HCT116 (cell line): Measurements from ENCODE around the gene RASIP1. TPM values are rescaled to one million over a fixed set of nuclear protein-coding genes. Genes with fewer than 3 reads are reported as not detected.

Experiments used
- ATAC-seq: fragments of 200-7000 bp; cut with Tn5 transposase; 2 replicates; pipeline ENCODE4 v1.9.1; 2020; ENCODE audit warnings: mild to moderate bottlenecking, moderate library complexity
- BruUV-seq: library from RNA; stranded (reverse); fragments of 400-500 nt; replicated peaks from 2 replicates; lab custom pipeline; 2021; lab: Mats Ljungman, UMichigan
- CTCF ChIA-PET: fragments of 300-600 bp; sonication (Branson Sonifier 250); formaldehyde crosslinking; loops from one replicate; lab custom pipeline; 2021; ENCODE audit warnings: antibody characterized with exemption; lab: Charles Lee
- POLR2A ChIA-PET: fragments of 300-600, 350-600 bp; sonication (Branson Sonifier 250); formaldehyde crosslinking; loops from one replicate; lab custom pipeline; 2021; ENCODE audit warnings: antibody characterized with exemption; lab: Charles Lee
- RAD21 ChIA-PET, 2 experiments: fragments of 300-600 bp; sonication (Branson Sonifier 250); formaldehyde crosslinking; loops; one replicate each; lab custom pipeline; 2023; ENCODE audit warnings: low total read pairs in 2 of 2; ENCODE audit not compliant: uncharacterized antibody in 2 of 2, unreplicated experiment in 2 of 2, low non-redundant PET in 1 of 2; lab: Charles Lee
- DNase-seq: peaks from one replicate; pipeline ENCODE4 v3.0.0-alpha.2; 2010; ENCODE audit warnings: low read depth, low spot score
- H2AFZ ChIP-seq: fragments of 200-600 bp; shearing (Covaris generic), sonication (generic); 2 replicates; pipeline ENCODE4 v1.6.1; 2017; ENCODE audit warnings: low read depth, mixed run types, mixed read lengths, antibody characterized with exemption, low read length; ENCODE audit not compliant: poor library complexity, severe bottlenecking
- H3K27ac ChIP-seq: 2 replicates; pipeline ENCODE4 v1.5.1; 2012; ENCODE audit warnings: low read depth, low read length
- H3K27me3 ChIP-seq: fragments of 200-600 bp; sonication (generic); 2 replicates; pipeline ENCODE4 v1.6.1; 2016; ENCODE audit warnings: mixed run types, low read length, mixed read lengths; ENCODE audit not compliant: insufficient read depth
- H3K36me3 ChIP-seq, 2 experiments: fragments of 200-500 bp in 1 of 2; fragments of 200-600 bp in 1 of 2; sonication (Bioruptor generic) in 1 of 2; sonication (generic) in 1 of 2; 2 replicates each; pipeline versions ENCODE4 v1.5.1 to v1.6.1; 2014 to 2016; ENCODE audit warnings: low read length in 2 of 2, inconsistent platforms in 1 of 2, mixed read lengths in 1 of 2, mixed run types in 1 of 2; ENCODE audit not compliant: insufficient read depth in 2 of 2, control insufficient read depth in 1 of 2
- H3K4me1 ChIP-seq, 2 experiments: fragments of 200-600 bp in 1 of 2; sonication (generic) in 1 of 2; 2 replicates each; pipeline versions ENCODE4 v1.5.1 to v1.6.1; 2012 to 2017; ENCODE audit warnings: low read length in 2 of 2, inconsistent platforms in 1 of 2, mild to moderate bottlenecking in 1 of 2, mixed read lengths in 1 of 2, mixed run types in 1 of 2, moderate library complexity in 1 of 2; ENCODE audit not compliant: insufficient read depth in 2 of 2, control insufficient read depth in 1 of 2
- H3K4me2 ChIP-seq: fragments of 200-600 bp; sonication (generic); 2 replicates; pipeline ENCODE4 v1.6.1; 2017; ENCODE audit warnings: mixed run types, low read length, mixed read lengths
- H3K4me3 ChIP-seq, 2 experiments: fragments of 200-600 bp in 1 of 2; sonication (generic) in 1 of 2; replicated peaks in 1 of 2; 2 replicates each; pipeline ENCODE4 v1.5.1; 2011 to 2016; ENCODE audit warnings: low read length in 2 of 2, control low read depth in 1 of 2, low read depth in 1 of 2, mild to moderate bottlenecking in 1 of 2, mixed read lengths in 1 of 2, mixed run types in 1 of 2
- H3K79me2 ChIP-seq: fragments of 200-600 bp; sonication (generic); 2 replicates; pipeline ENCODE4 v1.6.1; 2017; ENCODE audit warnings: mild to moderate bottlenecking, mixed run types, low read length, moderate library complexity, mixed read lengths; ENCODE audit not compliant: insufficient read depth
- H3K9ac ChIP-seq: fragments of 200-600 bp; sonication (generic); 2 replicates; pipeline ENCODE4 v1.6.1; 2016; ENCODE audit warnings: low read length, mixed read lengths
- H3K9me2 ChIP-seq: fragments of 200-600 bp; sonication (generic), shearing (Covaris generic); 2 replicates; pipeline ENCODE4 v1.6.1; 2017; ENCODE audit warnings: mixed run types, mild to moderate bottlenecking, moderate library complexity; ENCODE audit not compliant: insufficient read depth
- H3K9me3 ChIP-seq, 2 experiments: fragments of 200-500 bp in 1 of 2; fragments of 200-600 bp in 1 of 2; sonication (Bioruptor generic) in 1 of 2; sonication (generic) in 1 of 2; 2 replicates each; pipeline ENCODE4 v1.6.1; 2014 to 2017; ENCODE audit warnings: low read length in 2 of 2, mixed read lengths in 2 of 2, inconsistent platforms in 1 of 2, low read depth in 1 of 2, mild to moderate bottlenecking in 1 of 2, mixed run types in 1 of 2, moderate library complexity in 1 of 2; ENCODE audit not compliant: control insufficient read depth in 1 of 2, insufficient read depth in 1 of 2
- H4K20me1 ChIP-seq: fragments of 200-600 bp; sonication (generic), shearing (Covaris generic); 2 replicates; pipeline ENCODE4 v1.6.1; 2017; ENCODE audit warnings: mixed run types, mild to moderate bottlenecking, moderate library complexity; ENCODE audit not compliant: insufficient read depth
- ATF3 ChIP-seq: IDR thresholded peaks from 2 replicates; pipeline ENCODE4 v1.6.1; 2012
- CEBPB ChIP-seq: IDR thresholded peaks from 2 replicates; pipeline ENCODE4 v1.6.1; 2012; ENCODE audit warnings: low read depth
- CTCF ChIP-seq, 3 experiments: fragments of 200-600 bp in 1 of 3; sonication (generic) in 1 of 3; IDR thresholded peaks in 2 of 3; conservative IDR thresholded peaks in 1 of 3; 2 replicates each; pipeline ENCODE4 v1.5.1; 2012 to 2017; ENCODE audit warnings: low read depth in 2 of 3, low read length in 2 of 3, antibody characterized with exemption in 1 of 3, borderline replicate concordance in 1 of 3, control low read depth in 1 of 3, mild to moderate bottlenecking in 1 of 3, mixed read lengths in 1 of 3, mixed run types in 1 of 3, moderate library complexity in 1 of 3; ENCODE audit not compliant: insufficient read depth in 1 of 3
- ELF1 ChIP-seq: IDR thresholded peaks from 2 replicates; pipeline ENCODE4 v1.6.1; 2012; ENCODE audit warnings: low read depth, borderline replicate concordance
- EZH2 ChIP-seq: fragments of 200-600 bp; sonication (generic); IDR thresholded peaks from 2 replicates; pipeline ENCODE4 v1.6.1; 2017; ENCODE audit warnings: antibody characterized with exemption, mixed run types
- FOSL1 ChIP-seq: IDR thresholded peaks from 2 replicates; pipeline ENCODE4 v1.6.1; 2012; ENCODE audit warnings: low read depth
- JUND ChIP-seq: IDR thresholded peaks from 2 replicates; pipeline ENCODE4 v1.6.1; 2012
- POLR2A ChIP-seq: IDR thresholded peaks from 2 replicates; pipeline ENCODE4 v1.7.0; 2011; ENCODE audit warnings: borderline replicate concordance; ENCODE audit not compliant: insufficient read depth, insufficient read length; ENCODE audit errors: extremely low read depth
- POLR2AphosphoS5 ChIP-seq: IDR thresholded peaks from 2 replicates; pipeline ENCODE4 v1.6.1; 2011; ENCODE audit warnings: mild to moderate bottlenecking, low read depth, low read length, moderate library complexity
- RAD21 ChIP-seq: IDR thresholded peaks from 2 replicates; pipeline ENCODE4 v1.6.1; 2012; ENCODE audit warnings: low read depth, mild to moderate bottlenecking
- REST ChIP-seq: IDR thresholded peaks from 2 replicates; pipeline ENCODE4 v1.6.1; 2012; ENCODE audit warnings: low read depth
- SIN3A ChIP-seq: IDR thresholded peaks from 2 replicates; pipeline ENCODE4 v1.6.1; 2012; ENCODE audit warnings: low read depth
- SP1 ChIP-seq: IDR thresholded peaks from 2 replicates; pipeline ENCODE4 v1.6.1; 2012; ENCODE audit warnings: low read depth
- SRF ChIP-seq: IDR thresholded peaks from 2 replicates; pipeline ENCODE4 v1.6.1; 2012; ENCODE audit warnings: low read depth
- TCF7L2 ChIP-seq: IDR thresholded peaks from 2 replicates; pipeline ENCODE4 v1.7.0; 2011; ENCODE audit warnings: borderline replicate concordance, inconsistent platforms; ENCODE audit not compliant: insufficient read depth, insufficient read length; ENCODE audit errors: extremely low read depth
- YY1 ChIP-seq: IDR thresholded peaks from 2 replicates; pipeline ENCODE4 v1.6.1; 2011; ENCODE audit warnings: low read length, low read depth, moderate library complexity, mild to moderate bottlenecking; ENCODE audit not compliant: insufficient replicate concordance; ENCODE audit errors: extremely low read depth
- ZNF274 ChIP-seq: fragments of 200-500 bp; sonication (Bioruptor generic); IDR thresholded peaks from 2 replicates; pipeline ENCODE4 v1.6.1; 2014; ENCODE audit warnings: mild to moderate bottlenecking, low read depth, low read length, inconsistent platforms
- intact Hi-C: fragments of 100-400 bp; cut with micrococcal nuclease; formaldehyde crosslinking; loops from 2 replicates; pipeline ENCODE4 v1.10.0; 2022
- total RNA-seq: library from RNA; stranded (reverse); gene quantifications from one replicate; pipeline ENCODE4 v1.2.1, GENCODE V29; 2021; ENCODE audit not compliant: unreplicated experiment

Gene RASIP1
- total RNA-seq, 1 experiment from 2014 or later = 1.9 TPM

GRCh38 chr19:48711106-48711662, 29.2 kb downstream of the RASIP1 start:
- ATAC-seq = no peak
- no TSS peak for BruUV-seq
- Histone ChIP-seq H3K9me2 (no peaks in the 10 kb centered on the region), H3K9ac (no peak overlapping the region), H3K36me3 (no peaks in the 10 kb centered on the region; a peak in 1 of 4 replicates), H3K4me1 (peaks cover 12 to 40% of the 10 kb centered on the region in 2 experiments), H3K27ac (no peak overlapping the region), H3K4me2 (no peak overlapping the region), H4K20me1 (no peaks in the 10 kb centered on the region), H3K79me2 (no peaks in the 10 kb centered on the region), H3K27me3 (no peaks in the 10 kb centered on the region), H3K9me3 (no peaks in the 10 kb centered on the region), H3K4me3 (no peak overlapping the region), H2AFZ (no peak overlapping the region)
- DNase-seq = no peak
- intact Hi-C loops = loop anchor here (5.0 kb wide), 1 partner anchor 36 kb away; the partner anchor contains the start of gene IZUMO1
- ChIA-PET CTCF (interaction anchor here (0.6 kb wide), 1 partner anchor 79 kb away, joined by 3 read pairs; no protein-coding TSS in a partner anchor), POLR2A (interaction anchor here (0.7 kb wide), 1 partner anchor 18 kb away, joined by 3 read pairs; no protein-coding TSS in a partner anchor), RAD21 (no interaction called here)
- TF ChIP-seq ATF3 (no peak), TCF7L2 (no peak), ZNF274 (no peak), REST (no peak), POLR2A (no peak), ELF1 (no peak), FOSL1 (no peak), JUND (no peak), SRF (no peak), SP1 (no peak), EZH2 (no peak), POLR2AphosphoS5 (no peak), RAD21 (no peak), SIN3A (no peak), CEBPB (no peak), CTCF (IDR thresholded peaks at IDR 0.05 in 2 of 3, conservative IDR thresholded peaks at IDR 0.05 in 1 of 3; ENCODE audit: borderline replicate concordance in 1 of 3, insufficient read depth in 1 of 3, low read depth in 2 of 3, low read length in 2 of 3) (no peak), YY1 (no peak)
